Measurements from ENCODE around the gene GLDC.
"Not testable (repeated sequence)": the region's sequence is repeated elsewhere in the genome, so short reads cannot be mapped to it uniquely, and the experiment has no call there.

GLDC gene

DNA sequence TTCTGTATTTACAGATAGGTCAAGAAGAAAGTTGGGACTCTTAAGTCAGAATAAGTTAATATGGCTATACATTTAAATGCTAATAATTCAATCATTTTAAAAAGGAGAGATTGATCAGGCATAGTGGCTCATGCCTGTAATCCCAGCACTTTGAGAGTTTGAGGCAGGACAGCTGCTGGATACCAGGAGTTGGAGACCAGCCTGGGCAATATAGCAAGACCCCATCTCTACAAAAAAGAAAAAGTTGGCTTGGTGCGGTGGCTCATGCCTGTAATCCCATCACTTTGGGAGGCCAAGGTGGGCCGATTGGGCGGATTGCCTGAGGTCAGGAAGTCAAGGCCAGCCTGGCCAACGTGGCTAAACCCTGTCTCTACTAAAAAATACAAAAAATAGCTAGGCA lies 15.0 kb upstream of the GLDC start:
- no peak for DNase-seq

GRCh38 chr9:6658628-6659353 lies 13.3 kb upstream of the GLDC start:
- no peak for DNase-seq

DNA sequence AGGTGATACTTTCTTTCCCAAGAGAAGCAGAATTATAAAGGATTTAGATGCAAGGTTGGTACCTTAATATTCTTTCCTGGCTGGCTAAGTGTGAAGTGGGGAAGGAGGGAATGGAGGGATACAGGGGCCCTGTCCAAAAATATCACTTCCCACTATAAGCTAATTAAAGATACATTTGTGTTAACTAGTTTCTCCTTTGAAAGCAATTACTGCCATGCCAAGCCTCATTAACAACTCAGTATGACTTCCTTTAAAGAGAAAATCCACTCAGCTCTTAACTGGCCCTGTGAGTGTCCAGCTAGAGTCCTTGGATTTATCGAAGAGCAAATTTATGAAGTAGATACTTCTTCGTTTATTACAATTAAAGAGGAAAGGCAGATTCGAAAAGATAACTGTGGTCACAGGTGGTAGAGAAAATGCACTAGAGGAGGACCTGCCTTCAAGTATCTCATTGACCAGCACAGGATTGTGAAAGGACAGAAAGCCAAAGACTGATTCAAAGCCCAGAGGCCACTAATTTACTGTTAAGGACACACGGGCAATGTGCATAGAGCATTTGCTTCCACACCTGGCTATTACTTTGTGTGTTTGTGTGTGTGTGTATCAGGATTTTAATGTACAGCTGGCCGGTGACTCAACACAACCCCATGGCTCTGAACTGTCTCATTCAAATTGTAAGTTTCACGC lies 11.2 kb upstream of the GLDC start:
- DNase-seq: no peak

DNA sequence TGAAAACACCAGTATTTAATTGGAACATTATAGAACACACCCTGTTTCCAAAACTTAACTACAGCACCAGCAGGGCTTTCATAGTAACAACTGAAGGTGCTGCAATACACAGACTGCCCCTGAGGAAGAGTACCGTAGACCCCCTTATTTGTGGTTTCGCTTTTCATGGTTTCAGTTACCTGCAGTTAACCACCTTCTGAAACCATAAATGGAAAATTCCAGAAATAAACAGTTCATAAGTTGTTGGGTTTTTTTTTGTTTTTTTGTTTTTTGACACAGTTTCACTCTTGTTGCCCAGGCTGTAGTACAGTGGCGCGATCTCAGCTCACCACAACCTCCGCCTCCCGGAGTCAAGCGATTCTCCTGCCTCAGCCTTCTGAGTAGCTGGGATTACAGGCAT lies 9.5 kb upstream of the GLDC start:
- DNase-seq: no peak

- peak in 1 of 2 donors; percentile 8 for DNase-seq
Observed at GRCh38 chr9:6646293-6646636, 736 bp upstream of the GLDC start.

GRCh38 chr9:6645105-6645354 lies 499 bp downstream of the GLDC start:
- not testable (repeated sequence) for DNase-seq

- no peak for DNase-seq
Observed at GRCh38 chr9:6644346-6645104, 1.0 kb downstream of the GLDC start.

DNA sequence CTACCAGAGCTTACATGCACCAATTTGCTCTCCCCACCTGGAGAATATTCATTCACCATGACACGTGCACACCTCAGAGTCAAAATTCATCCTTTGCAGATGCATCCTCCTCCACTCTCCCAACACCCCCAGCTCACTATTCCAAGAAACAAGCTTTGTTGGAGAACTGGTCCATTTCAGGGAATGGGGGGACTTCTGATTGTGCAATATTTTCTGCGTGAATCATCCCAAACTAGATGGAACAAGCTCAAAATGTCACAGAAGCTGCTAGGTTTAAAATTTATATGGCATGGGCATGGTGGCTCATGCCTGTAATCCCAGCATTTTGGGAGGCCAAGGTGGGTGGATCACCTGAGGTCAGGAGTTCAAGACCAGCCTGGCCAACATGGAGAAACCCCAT lies 3.6 kb downstream of the GLDC start:
- no peak for DNase-seq

DNA sequence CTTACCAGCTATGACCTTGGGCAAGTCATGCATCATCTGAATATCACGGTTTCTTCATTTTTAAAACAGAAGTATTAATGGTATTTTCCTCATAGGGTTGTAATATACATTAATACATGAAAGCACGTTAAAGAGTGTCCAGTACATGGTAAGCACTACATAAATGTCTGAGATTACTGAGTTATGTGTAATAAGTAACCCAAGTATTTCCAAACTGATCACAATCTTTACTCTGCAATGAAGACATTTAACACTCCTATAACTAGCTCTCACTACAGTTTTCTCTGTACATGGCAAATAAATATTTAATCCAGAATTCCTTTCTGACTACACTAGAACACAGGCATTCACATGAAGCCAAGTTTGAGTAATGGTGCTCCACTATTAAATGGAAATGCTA lies 4.0 kb downstream of the GLDC start:
- no peak for DNase-seq

- DNase-seq: no peak
Observed at GRCh38 chr9:6641056-6641455, 4.5 kb downstream of the GLDC start.

GRCh38 chr9:6640268-6641051 lies 5.1 kb downstream of the GLDC start:
- no peak for DNase-seq

GRCh38 chr9:6639622-6640021 lies 5.9 kb downstream of the GLDC start:
- no peak for DNase-seq

DNA sequence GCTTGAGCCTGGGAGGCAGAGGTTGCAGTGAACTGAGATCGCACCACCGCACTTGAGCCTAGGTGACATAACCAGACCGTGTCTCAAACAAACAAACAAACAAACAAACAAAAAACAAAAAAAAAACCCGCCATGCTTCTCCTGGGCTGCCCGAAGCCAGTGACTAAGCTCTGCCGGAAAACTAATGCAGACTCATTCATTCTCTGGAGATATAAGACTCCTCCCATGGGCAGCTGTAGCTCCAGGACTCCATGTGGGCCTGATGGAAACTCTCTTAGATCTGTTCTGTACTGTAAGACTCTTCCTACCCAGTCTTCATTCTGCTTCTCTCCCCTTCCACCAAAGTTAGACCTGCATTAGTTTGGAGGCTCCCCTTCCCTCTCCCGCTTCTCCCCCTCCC lies 11.1 kb downstream of the GLDC start:
- DNase-seq: no peak

GRCh38 chr9:6633378-6633777 lies 12.2 kb downstream of the GLDC start:
- DNase-seq: no peak

DNA sequence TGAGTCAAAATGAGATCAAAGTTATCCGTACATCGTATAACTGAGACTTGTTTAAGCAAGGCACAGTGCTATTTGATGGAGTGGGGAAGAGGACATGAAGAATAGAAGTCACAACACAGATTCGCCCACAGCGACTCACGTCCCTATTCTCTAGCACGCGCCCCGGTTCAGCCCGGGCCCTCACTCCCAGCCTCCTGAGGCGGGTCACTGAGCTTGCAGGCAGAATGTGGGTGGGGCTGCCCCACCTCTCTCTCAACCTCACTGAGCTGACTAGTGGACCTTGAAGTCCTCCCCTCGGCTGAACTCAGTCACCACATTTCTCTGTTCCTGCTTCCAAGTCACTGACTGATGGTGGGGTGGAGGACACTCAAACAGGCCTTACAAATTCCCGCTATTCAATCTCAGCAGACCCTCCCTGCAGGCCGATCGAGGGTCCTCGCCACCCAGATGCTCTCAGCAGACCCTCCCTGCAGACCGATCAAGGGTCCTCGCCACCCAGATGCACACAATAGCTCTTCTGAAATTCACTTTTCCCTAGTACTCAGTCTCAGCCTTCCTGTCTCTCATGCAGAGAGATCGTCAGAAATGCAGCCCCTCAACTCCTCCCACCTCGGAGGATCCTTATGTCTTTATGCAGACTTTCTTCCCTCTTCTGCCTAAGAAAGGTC lies 12.9 kb downstream of the GLDC start:
- DNase-seq: peak in 1 of 2 donors; percentile 20

DNA sequence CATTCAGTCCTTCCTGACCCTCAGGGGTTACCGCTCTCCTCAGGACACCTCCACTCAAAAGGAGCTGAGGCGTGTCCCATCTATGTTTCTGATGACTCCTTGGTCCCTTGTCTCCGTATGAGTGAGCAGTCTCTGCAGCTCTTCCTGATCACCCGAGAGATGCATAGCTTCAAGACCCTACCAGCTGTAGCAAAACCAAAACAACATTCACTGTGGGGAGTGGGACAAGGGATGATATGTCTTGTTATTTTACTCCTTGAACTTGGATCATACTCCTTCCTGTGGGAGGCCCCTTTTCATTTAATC lies 14.4 kb downstream of the GLDC start:
- DNase-seq: no peak

DNA sequence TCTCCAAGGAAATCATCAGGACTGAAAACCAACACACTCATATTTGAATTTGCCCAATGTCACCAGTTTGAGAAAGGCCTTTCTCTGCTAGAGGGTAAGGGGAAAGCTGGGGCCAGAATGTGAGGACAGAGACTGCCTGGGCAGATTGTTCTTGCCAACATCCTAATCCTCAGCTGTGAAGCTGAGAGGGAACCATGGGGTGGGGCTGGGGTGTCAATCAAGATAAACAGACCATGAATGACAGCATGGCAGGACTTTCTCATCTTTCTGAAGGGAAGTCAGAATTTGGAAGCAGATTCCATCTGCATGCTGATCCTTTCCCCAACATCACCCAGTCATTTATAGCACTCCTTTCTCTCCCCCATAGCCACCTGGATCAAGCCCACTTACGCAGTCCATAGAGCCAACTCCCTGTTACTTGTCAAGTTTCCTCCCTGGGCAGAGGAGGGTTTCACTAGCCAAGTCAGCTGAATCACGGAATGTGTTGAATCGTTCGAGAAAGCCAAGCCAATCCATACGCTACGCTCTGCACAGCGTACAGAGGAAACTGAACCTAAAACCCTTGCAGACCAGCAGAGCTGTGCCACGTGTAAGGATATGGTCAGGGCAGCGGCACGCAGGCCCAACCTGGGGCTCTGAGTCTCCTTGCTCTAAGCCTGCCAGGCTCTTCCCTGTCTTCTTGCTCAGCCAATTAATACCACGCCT lies 14.9 kb downstream of the GLDC start:
- DNase-seq: no peak

- no peak for DNase-seq
Observed at GRCh38 chr9:6628704-6629103, 16.8 kb downstream of the GLDC start.

DNA sequence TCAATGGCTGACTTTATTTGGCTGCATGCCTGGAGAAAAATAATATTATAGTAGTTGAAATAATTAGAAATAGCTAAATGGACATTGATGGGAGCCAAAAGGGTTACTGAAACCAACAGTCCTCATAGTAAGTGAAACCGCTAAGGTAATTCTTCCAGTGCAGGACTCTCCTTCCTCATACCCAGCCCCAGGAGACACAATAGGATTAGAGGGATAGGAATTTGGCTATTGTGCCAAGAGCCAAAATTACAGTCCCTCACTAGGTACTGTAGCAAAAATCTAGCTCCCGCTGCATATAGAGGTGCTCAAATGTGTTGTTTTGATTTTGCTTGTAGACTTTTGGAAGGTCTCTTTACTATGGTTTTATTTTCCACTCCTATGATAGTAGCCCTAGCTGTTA lies 20.2 kb downstream of the GLDC start:
- no peak for DNase-seq

DNA sequence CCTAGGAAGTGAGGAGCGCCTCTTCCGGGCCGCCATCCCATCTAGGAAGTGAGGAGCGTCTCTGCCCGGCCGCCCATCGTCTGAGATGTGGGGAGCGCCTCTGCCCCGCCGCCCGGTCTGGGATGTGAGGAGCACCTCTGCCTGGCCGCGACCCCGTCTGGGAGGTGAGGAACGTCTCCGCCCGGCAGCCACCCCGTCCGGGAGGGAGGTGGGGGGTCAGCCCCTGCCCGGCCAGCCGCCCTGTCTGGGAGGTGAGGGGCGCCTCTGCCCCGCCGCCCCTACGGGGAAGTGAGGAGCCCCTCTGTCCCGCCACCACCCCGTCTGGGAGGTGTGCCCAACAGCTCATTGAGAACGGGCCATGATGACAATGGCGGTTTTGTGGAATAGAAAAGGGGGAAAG lies 22.7 kb downstream of the GLDC start:
- DNase-seq: not testable (repeated sequence)

- no peak for DNase-seq
Observed at GRCh38 chr9:6620796-6621195, 24.7 kb downstream of the GLDC start.

DNA sequence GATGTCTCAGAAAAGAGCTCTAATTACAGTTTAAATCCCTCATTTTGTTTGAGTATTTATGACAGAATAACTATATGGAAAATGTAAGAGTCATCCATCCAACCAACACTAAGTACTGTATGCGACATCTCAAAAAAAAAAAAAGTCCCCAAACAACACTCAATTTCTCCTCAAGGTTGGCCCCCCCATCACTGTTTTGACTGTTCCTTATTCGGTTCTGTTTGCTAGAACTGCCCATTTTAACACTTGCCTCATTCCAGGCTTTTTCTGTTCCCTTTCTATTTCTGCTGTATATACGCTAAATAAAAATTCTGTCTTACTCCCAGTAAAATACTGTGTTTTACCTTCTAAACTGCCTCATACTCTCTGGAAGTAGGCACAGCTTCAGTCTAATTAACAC lies 25.2 kb downstream of the GLDC start:
- no peak for DNase-seq

- no peak for DNase-seq
Observed at GRCh38 chr9:6619909-6620308, 25.6 kb downstream of the GLDC start.
